ENCODE measurements around the gene PIK3CB.
"Not testable (repeated sequence)": the region's sequence is repeated elsewhere in the genome, so short reads cannot be mapped to it uniquely, and the experiment has no call there.

PIK3CB gene

GRCh38 chr3:138732456-138732855 is 102.3 kb downstream of the PIK3CB start:
- DNase-seq, result no peak

- no peak for DNase-seq
These were observed 107.6 kb downstream of the PIK3CB start for GRCh38 chr3:138726946-138727730.

GRCh38 chr3:138726042-138726441 is 108.7 kb downstream of the PIK3CB start:
- not testable (repeated sequence) for DNase-seq

GRCh38 chr3:138725116-138725515 is 109.6 kb downstream of the PIK3CB start:
- no peak for DNase-seq

- DNase-seq, result no peak
These were observed 110.3 kb downstream of the PIK3CB start for GRCh38 chr3:138724443-138724842.

GRCh38 chr3:138718849-138719248 is 115.9 kb downstream of the PIK3CB start:
- no peak for DNase-seq

GRCh38 chr3:138717348-138717747 is 117.4 kb downstream of the PIK3CB start:
- no peak for DNase-seq

- no peak for DNase-seq
These were observed 122.6 kb downstream of the PIK3CB start for GRCh38 chr3:138712086-138712485.

GRCh38 chr3:138705675-138706074 is 129.1 kb downstream of the PIK3CB start:
- no peak for DNase-seq

- DNase-seq, result no peak
These were observed 137.9 kb downstream of the PIK3CB start for GRCh38 chr3:138696666-138697370.

GRCh38 chr3:138694287-138695007 is 140.3 kb downstream of the PIK3CB start:
- DNase-seq, result no peak

GRCh38 chr3:138692152-138692551 is 142.6 kb downstream of the PIK3CB start:
- no peak for DNase-seq

GRCh38 chr3:138691351-138691750 is 143.4 kb downstream of the PIK3CB start:
- DNase-seq, result no peak

GRCh38 chr3:138690036-138690435 is 144.7 kb downstream of the PIK3CB start:
- no peak for DNase-seq

GRCh38 chr3:138688871-138689299 is 145.8 kb downstream of the PIK3CB start:
- no peak for DNase-seq

- DNase-seq, result no peak
These were observed 147.5 kb downstream of the PIK3CB start for GRCh38 chr3:138687236-138687635.

- no peak for DNase-seq
These were observed 147.9 kb downstream of the PIK3CB start for GRCh38 chr3:138686771-138687221.

GRCh38 chr3:138684396-138684795 is 150.3 kb downstream of the PIK3CB start:
- no peak for DNase-seq

- DNase-seq, result no peak
These were observed 152.1 kb downstream of the PIK3CB start for GRCh38 chr3:138682648-138683047.

- no peak for DNase-seq
These were observed 153.1 kb downstream of the PIK3CB start for GRCh38 chr3:138681463-138682220.

- DNase-seq, result not testable (repeated sequence)
These were observed 153.8 kb downstream of the PIK3CB start for GRCh38 chr3:138680974-138681373.

- no peak for DNase-seq
These were observed 155.8 kb downstream of the PIK3CB start for GRCh38 chr3:138678874-138679392.
